ENCODE measurements around the gene RPL10A.
A peak's percentile ranks its signal among the peaks of the same experiment; 100 is the strongest.

The RPL10A gene

GRCh38 chr6:35441642-35442041, 26.6 kb upstream of the RPL10A start:
- DNase-seq: no peak

GRCh38 chr6:35442693-35443092, 25.5 kb upstream of the RPL10A start:
- no peak for DNase-seq

GRCh38 chr6:35443341-35444030, 24.7 kb upstream of the RPL10A start:
- no peak for DNase-seq

GRCh38 chr6:35445691-35446090, 22.5 kb upstream of the RPL10A start:
- no peak for DNase-seq

GRCh38 chr6:35448191-35448590, 20.0 kb upstream of the RPL10A start:
- no peak for DNase-seq

GRCh38 chr6:35449287-35449881, 18.8 kb upstream of the RPL10A start:
- peak; percentile 60 for DNase-seq

- no peak for DNase-seq
Observed at GRCh38 chr6:35451354-35452182, 16.6 kb upstream of the RPL10A start.

GRCh38 chr6:35452183-35453090, 15.8 kb upstream of the RPL10A start, which contains the start of gene FANCE:
Gene FANCE (plus strand): TSS chr6:35452338. CDS start chr6:35452546, 208 bp downstream.
- peak; percentile 95 for DNase-seq

- DNase-seq: no peak
Observed at GRCh38 chr6:35453236-35453635, 15.0 kb upstream of the RPL10A start.

GRCh38 chr6:35454391-35455110, 13.7 kb upstream of the RPL10A start:
- DNase-seq: no peak

GRCh38 chr6:35457907-35458306, 10.3 kb upstream of the RPL10A start:
- DNase-seq: no peak

- no peak for DNase-seq
Observed at GRCh38 chr6:35461270-35461669, 6.9 kb upstream of the RPL10A start.

GRCh38 chr6:35463292-35463691, 4.9 kb upstream of the RPL10A start:
- no peak for DNase-seq

GRCh38 chr6:35465646-35466045, 2.6 kb upstream of the RPL10A start:
- no peak for DNase-seq

GRCh38 chr6:35468980-35469750, 964 bp downstream of the RPL10A start:
- no peak for DNase-seq

- no peak for DNase-seq
Observed at GRCh38 chr6:35469751-35470662, 1.8 kb downstream of the RPL10A start.

GRCh38 chr6:35470663-35471120, 2.5 kb downstream of the RPL10A start:
- DNase-seq: no peak

- no peak for DNase-seq
Observed at GRCh38 chr6:35471836-35472345, 3.7 kb downstream of the RPL10A start.

Measured in right kidney (tissue), 1 donor.